Measurements from ENCODE around the gene OGFOD3. TPM values are rescaled to one million over a fixed set of nuclear protein-coding genes. Genes with fewer than 3 reads are reported as not detected.
"Not testable (repeated sequence)": the region's sequence is repeated elsewhere in the genome, so short reads cannot be mapped to it uniquely, and the experiment has no call there.

The OGFOD3 gene, protein sequence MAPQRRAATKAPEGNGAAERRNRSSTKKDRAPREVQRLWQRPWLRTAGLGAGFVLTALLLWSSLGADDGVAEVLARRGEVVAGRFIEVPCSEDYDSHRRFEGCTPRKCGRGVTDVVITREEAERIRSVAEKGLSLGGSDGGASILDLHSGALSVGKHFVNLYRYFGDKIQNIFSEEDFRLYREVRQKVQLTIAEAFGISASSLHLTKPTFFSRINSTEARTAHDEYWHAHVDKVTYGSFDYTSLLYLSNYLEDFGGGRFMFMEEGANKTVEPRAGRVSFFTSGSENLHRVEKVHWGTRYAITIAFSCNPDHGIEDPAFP
- total RNA-seq, result 10 to 100 TPM; 21.0 to 26.8 TPM
- long read RNA-seq, donor 1, full-length matches to known transcripts, result 15 of 20 reads
- long read RNA-seq, donor 1, partial matches to known transcripts, result 1 of 20 reads
- long read RNA-seq, donor 1, other reads (novel, unspliced or antisense), result 4 of 20 reads
- long read RNA-seq, donor 2, full-length matches to known transcripts, result 95 of 134 reads
- long read RNA-seq, donor 2, partial matches to known transcripts, result 11 of 134 reads
- long read RNA-seq, donor 2, other reads (novel, unspliced or antisense), result 28 of 134 reads

- peak; percentile 94 for DNase-seq (ENCODE audit: low spot score)
- intact Hi-C loops (cut with DNase I), result no loop called here
Observed at GRCh38 chr17:82418001-82418986, at the start of gene OGFOD3, which contains the start of gene HEXD. OGFOD3 (minus strand) TSS chr17:82418586; CDS start chr17:82418485, 101 bp downstream. HEXD (plus strand) TSS chr17:82418347; CDS start chr17:82419800, 1,453 bp downstream.

DNA sequence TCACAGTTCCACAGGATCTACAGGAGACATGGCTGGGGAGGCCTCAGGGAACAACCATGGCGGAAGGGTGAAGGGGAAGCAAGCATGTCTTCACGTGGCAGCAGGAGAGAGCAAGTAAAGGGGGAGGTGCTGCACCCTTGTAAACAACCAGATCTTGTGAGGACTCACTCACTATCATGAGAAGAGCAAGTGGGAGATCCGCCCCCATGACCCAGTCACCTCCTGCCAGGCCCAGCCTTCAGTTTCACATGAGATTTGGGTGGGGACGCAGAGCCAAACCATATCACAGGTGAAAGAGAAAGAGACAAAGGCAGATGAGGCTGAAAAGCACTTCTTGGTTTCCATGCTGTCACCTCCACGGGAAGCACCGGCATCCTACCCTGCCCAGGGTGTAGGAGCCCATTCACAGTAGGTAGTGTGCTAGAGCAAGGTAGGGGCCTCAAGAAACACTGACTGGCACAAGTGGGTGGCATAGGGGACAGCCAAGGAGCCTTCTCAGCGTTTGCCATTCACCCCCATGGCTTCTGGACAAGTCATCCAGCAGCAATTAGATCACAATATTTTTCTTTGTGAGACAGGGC lies 46.7 kb upstream of the OGFOD3 start:
- no peak for DNase-seq (ENCODE audit: low spot score)
- intact Hi-C loops (cut with DNase I), result no loop called here

DNA sequence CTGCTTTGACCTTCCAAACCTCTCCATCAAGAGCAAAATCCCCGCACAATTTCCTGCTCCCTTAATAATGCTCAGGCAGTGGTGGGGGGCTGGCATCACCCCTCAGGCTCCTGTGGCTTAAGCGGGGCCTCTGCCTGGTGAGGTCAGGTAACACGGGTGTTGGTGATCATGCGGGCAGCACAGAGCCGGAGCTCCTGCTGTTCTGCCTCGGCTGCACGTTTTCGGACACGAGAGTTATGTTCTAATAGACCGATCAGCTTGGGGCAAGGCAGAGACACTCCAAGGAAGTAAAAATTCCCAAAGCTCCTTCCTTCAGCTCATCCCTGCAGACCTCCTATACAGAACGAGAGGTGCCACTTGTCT lies 46.2 kb upstream of the OGFOD3 start:
- peak; percentile 67 for DNase-seq (ENCODE audit: low spot score)
- intact Hi-C loops (cut with DNase I), result no loop called here

DNA sequence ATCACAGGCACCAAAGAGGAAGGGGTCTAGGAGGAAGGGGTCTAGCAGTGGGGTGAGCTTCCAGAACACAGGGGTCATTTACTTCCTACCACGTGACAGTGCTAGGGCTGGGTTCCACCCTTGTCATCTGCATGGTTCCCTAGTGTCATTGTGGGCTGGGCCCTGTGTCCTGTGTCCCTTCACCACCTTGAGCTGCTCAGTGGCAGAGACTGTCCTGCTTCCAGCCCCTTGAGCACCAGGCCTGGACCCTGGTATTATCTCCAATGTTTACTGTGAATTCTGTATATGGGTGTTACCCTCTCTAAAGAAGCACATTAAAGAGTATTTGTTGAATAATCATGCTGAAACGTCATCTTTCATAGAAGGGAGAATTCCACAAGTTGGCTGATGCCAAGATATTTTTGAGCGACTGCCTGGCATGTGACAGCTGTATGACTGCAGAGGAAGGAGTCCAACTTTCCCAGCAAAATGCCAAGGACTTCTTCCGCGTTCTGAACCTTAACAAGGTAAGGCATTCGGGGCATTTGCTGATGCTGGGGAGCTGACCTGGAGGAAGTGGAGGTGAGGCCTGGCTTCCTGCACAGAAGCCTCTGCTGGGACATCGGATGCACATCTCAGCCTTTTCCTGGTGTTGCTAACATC lies 45.7 kb upstream of the OGFOD3 start:
- peak; percentile 54 for DNase-seq (ENCODE audit: low spot score)
- intact Hi-C loops (cut with DNase I), result no loop called here

DNA sequence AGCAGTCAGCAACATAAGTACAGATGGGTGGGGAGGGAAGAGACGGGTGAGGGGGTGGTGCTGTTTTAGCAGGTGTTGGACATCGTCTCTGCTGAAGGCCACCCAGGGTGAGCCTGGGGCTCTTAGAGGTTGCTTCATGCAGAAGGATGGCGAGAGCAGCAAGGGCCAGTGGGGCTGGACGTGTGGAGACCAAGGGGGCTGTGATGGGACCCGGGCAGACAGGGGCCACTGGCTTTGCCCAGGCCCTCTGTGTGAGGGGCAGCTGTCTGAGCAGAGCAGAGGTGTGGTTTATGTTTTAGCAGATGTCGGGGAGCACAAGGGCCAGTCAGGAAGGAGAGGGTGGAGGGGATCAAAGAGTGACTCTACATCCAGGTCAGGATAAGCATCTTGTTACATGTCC lies 45.0 kb upstream of the OGFOD3 start:
- intact Hi-C loops (cut with DNase I), result no loop called here
- DNase-seq (ENCODE audit: low spot score), result peak; percentile 78

DNA sequence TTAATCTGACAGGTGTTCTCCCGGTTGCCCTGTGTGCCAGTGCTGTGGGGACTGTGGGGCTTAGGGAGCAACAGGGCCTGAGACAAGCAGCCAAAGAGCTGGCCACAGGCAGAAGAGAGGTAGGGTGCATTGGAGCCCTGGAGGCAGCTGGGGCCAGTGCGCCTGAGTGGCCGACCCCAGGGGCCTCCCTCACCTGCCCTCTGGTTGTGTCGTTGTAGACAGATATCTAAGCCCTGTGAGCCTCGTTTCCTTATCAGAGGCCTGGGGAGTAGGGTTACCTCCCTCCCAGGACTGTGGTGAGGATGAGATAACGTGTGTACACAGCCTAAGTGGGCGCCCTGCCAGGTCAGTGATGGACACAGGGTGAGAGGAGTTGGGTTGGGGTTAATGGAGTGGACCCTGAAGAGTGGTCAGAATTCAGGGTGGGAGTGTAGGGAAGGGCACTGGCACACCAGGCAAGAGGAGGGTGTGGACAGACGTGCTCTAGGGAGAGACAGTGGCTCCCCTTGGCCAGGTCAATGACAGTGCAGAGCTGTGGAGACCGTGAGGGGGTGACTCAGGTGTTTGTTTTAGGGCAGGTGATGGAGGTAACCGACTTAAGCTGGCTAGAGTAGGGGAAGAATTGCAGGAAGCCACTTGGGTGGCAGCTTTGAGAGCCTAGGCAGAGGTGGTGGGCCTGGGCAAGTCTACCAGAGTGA lies 43.6 kb upstream of the OGFOD3 start:
- DNase-seq (ENCODE audit: low spot score), result peak; percentile 67
- intact Hi-C loops (cut with DNase I), result no loop called here

GRCh38 chr17:82459936-82460335 lies 41.5 kb upstream of the OGFOD3 start:
- intact Hi-C loops (cut with DNase I), result not testable (repeated sequence)
- peak; percentile 50 for DNase-seq (ENCODE audit: low spot score)

GRCh38 chr17:82458885-82459424 lies 40.6 kb upstream of the OGFOD3 start:
- DNase-seq (ENCODE audit: low spot score), result peak; percentile 87
- intact Hi-C loops (cut with DNase I), result no loop called here

- peak; percentile 99 for DNase-seq (ENCODE audit: low spot score)
- intact Hi-C loops (cut with DNase I), result no loop called here
Observed at GRCh38 chr17:82458179-82458884, 39.9 kb upstream of the OGFOD3 start, which contains the start of gene NARF. NARF (plus strand) TSS chr17:82458741; CDS start chr17:82458804, 63 bp downstream.

- no peak for DNase-seq (ENCODE audit: low spot score)
- intact Hi-C loops (cut with DNase I), result no loop called here
Observed at GRCh38 chr17:82457929-82458178, 39.5 kb upstream of the OGFOD3 start.

- intact Hi-C loops (cut with DNase I), result no loop called here
- DNase-seq (ENCODE audit: low spot score), result peak; percentile 25
Observed at GRCh38 chr17:82457073-82457928, 38.9 kb upstream of the OGFOD3 start.

DNA sequence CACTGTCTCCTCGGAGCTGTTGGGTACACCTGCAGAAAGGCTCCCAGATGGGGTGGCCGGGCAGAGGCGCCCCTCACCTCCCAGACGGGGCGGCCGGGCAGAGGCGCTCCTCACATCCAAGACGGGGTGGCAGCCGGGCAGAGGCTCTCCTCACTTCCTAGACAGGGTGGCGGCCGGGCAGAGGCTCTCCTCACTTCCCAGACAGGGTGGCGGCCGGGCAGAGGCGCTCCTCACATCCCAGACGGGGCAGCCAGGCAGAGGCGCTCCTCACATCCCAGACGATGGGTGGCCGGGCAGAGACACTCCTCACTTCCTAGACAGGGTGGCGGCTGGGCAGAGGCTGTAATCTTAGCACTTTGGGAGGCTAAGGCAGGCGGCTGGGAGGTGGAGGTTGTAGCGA lies 35.3 kb upstream of the OGFOD3 start:
- intact Hi-C loops (cut with DNase I); DNase-seq (ENCODE audit: low spot score): not testable (repeated sequence)

DNA sequence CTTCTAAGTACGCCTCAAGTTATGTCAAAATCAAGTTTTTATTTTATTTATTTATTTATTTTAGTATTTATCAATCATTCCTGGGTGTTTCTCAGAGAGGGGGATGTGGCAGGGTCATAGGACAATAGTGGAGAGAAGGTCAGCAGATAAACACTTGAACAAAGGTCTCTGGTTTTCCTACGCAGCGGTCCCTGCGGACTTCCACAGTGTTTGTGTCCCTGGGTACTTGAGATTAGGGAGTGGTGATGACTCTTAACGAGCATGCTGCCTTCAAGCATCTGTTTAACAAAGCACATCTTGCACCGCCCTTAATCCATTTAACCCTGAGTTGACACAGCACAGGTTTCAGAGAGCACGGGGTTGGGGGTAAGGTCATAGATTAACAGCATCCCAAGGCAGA lies 34.8 kb upstream of the OGFOD3 start:
- DNase-seq (ENCODE audit: low spot score); intact Hi-C loops (cut with DNase I): not testable (repeated sequence)

GRCh38 chr17:82452162-82452561 lies 33.8 kb upstream of the OGFOD3 start:
- no peak for DNase-seq (ENCODE audit: low spot score)
- intact Hi-C loops (cut with DNase I), result no loop called here

- peak; percentile 98 for DNase-seq (ENCODE audit: low spot score)
- intact Hi-C loops (cut with DNase I), result no loop called here
Observed at GRCh38 chr17:82450357-82451106, 32.1 kb upstream of the OGFOD3 start, which contains the start of gene CYBC1. CYBC1 (minus strand) TSS chr17:82450752; CDS start chr17:82449254, 1,498 bp downstream.

DNA sequence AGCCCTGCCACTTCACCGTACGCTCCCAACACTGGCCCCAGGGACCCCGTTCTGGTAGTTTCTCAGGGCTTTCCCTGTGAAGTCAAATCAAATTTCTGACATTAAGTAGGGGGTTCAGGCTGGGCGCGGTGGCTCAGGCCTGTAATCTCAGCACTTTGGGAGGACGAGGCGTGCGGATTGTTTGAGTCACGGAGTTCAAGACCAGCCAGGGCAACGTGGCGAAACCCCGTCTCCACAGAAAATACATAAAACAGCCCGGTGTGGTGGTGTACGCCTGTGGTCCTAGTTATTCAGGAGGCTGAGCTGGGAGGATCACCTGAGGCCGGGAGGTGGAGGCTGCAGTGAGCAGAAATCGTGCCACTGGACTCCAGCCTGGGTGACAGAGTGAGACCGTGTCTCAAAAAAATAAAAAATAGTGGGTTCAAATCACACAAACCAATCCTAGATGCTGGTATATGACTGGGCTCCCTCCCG lies 31.5 kb upstream of the OGFOD3 start:
- intact Hi-C loops (cut with DNase I), result no loop called here
- no peak for DNase-seq (ENCODE audit: low spot score)

Data from posterior vena cava (tissue), 2 donors.